Upper lobe of right lung (tissue), 1 donor: Measurements from ENCODE around the gene IL15. TPM values are rescaled to one million over a fixed set of nuclear protein-coding genes. Genes with fewer than 3 reads are reported as not detected.

Experiments used
- ATAC-seq: fragments of 200-7000 bp; cut with Tn5 transposase; one replicate; pipeline ENCODE4 v1.9.1; 2020; ENCODE audit warnings: mild to moderate bottlenecking, moderate library complexity
- DNase-seq: peaks from one replicate; pipeline ENCODE4 v3.0.0-alpha.2; 2020
- H3K27ac ChIP-seq: fragments of 200-600 bp; one replicate; pipeline ENCODE4 v1.8.0; 2022
- H3K27me3 ChIP-seq: fragments of 200-600 bp; one replicate; pipeline ENCODE4 v1.8.0; 2022; ENCODE audit warnings: mild to moderate bottlenecking
- H3K36me3 ChIP-seq: fragments of 200-600 bp; one replicate; pipeline ENCODE4 v1.8.0; 2022
- H3K4me1 ChIP-seq: fragments of 200-600 bp; one replicate; pipeline ENCODE4 v1.8.0; 2022
- H3K4me3 ChIP-seq: fragments of 200-600 bp; one replicate; pipeline ENCODE4 v1.8.0; 2022; ENCODE audit warnings: mild to moderate bottlenecking
- H3K9me3 ChIP-seq: fragments of 200-600 bp; one replicate; pipeline ENCODE4 v1.8.0; 2022
- CTCF ChIP-seq: fragments of 200-600 bp; IDR thresholded peaks from one replicate; pipeline ENCODE4 v1.8.0; 2022; ENCODE audit warnings: antibody characterized with exemption
- intact Hi-C: fragments of 100-400 bp; cut with DNase I; formaldehyde crosslinking; loops from one replicate; pipeline ENCODE4 v1.11.0; 2022
- total RNA-seq: library from RNA; stranded (reverse); fragmentation: NEBNext Ultra II Directional; extraction: Animal tissue kit (Norgen Biotek cat#: 25700); gene quantifications from one replicate; pipeline ENCODE4 v1.2.1, GENCODE V29; 2021
- donor health status: DM: no; HTN: yes; CAD: no; lungs with severe emphysema.

The IL15 gene
- total RNA-seq, 1 donor from 2014 or later, result 6.6 TPM

DNA sequence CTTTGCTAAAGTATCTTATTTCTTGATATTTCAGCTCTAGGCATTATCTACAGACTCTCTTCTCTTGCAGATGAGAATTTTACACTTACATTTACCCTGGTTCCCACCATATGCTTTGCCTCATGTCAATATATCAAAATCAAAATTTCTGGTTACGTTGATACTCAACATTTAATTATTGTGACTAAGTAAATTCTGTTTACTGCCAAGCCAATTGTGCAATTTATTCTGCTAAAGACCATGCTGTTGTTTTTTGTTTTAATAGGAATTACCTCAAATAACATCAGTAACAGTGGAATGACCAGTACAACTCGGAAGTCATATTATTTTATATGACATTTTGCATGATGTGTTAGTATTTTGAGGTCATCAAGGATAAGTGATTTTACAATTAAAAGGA lies 125.5 kb downstream of the IL15 start:
- Histone ChIP-seq H3K27me3 (no peaks in the 10 kb centered on the region), H3K4me1 (no peaks in the 10 kb centered on the region), H3K27ac (no peak overlapping the region), H3K9me3 (no peaks in the 10 kb centered on the region), H3K4me3 (no peak overlapping the region), H3K36me3 (no peaks in the 10 kb centered on the region)
- intact Hi-C loops, result no loop called here
- DNase-seq (no peak), ATAC-seq (no peak)
- TF ChIP-seq CTCF, result no peak

GRCh38 chr4:141763374-141763773 lies 127.0 kb downstream of the IL15 start:
- no peak for DNase-seq
- no peak for ATAC-seq

GRCh38 chr4:141768954-141769353 lies 132.6 kb downstream of the IL15 start:
- no peaks in the 10 kb centered on the region for H3K27me3 ChIP-seq
- intact Hi-C loops, result no loop called here
- H3K4me3 ChIP-seq, result no peak overlapping the region
- no peaks in the 10 kb centered on the region for H3K36me3 ChIP-seq
- DNase-seq (no peak), ATAC-seq (no peak)
- no peaks in the 10 kb centered on the region for H3K9me3 ChIP-seq
- no peak for TF ChIP-seq CTCF
- no peaks in the 10 kb centered on the region for H3K4me1 ChIP-seq
- no peak overlapping the region for H3K27ac ChIP-seq

More at GRCh38 chr4:141763374-141763773, 127.0 kb downstream of the IL15 start:
- intact Hi-C loops, result no loop called here
- Histone ChIP-seq H3K36me3 (no peaks in the 10 kb centered on the region), H3K27ac (no peak overlapping the region), H3K4me1 (no peaks in the 10 kb centered on the region), H3K4me3 (no peak overlapping the region), H3K27me3 (no peaks in the 10 kb centered on the region), H3K9me3 (no peaks in the 10 kb centered on the region)
- TF ChIP-seq CTCF, result no peak

GRCh38 chr4:141771889-141772830 lies 135.8 kb downstream of the IL15 start:
- Histone ChIP-seq H3K27me3 (no peaks in the 10 kb centered on the region), H3K36me3 (no peaks in the 10 kb centered on the region), H3K9me3 (no peaks in the 10 kb centered on the region), H3K4me3 (no peak overlapping the region), H3K27ac (no peak overlapping the region), H3K4me1 (no peaks in the 10 kb centered on the region)
- intact Hi-C loops, result no loop called here
- no peak for ATAC-seq
- TF ChIP-seq CTCF, result no peak
- DNase-seq, result no peak

- Histone ChIP-seq H3K36me3 (no peaks in the 10 kb centered on the region), H3K4me1 (no peaks in the 10 kb centered on the region), H3K4me3 (no peak overlapping the region), H3K27me3 (no peaks in the 10 kb centered on the region), H3K27ac (no peak overlapping the region), H3K9me3 (no peaks in the 10 kb centered on the region)
- TF ChIP-seq CTCF, result no peak
- no peak for ATAC-seq
- no peak for DNase-seq
- intact Hi-C loops, result no loop called here
Observed at GRCh38 chr4:141772838-141773237, 136.5 kb downstream of the IL15 start.
